ENCODE results near the gene SLC35B4.

Gene SLC35B4, protein sequence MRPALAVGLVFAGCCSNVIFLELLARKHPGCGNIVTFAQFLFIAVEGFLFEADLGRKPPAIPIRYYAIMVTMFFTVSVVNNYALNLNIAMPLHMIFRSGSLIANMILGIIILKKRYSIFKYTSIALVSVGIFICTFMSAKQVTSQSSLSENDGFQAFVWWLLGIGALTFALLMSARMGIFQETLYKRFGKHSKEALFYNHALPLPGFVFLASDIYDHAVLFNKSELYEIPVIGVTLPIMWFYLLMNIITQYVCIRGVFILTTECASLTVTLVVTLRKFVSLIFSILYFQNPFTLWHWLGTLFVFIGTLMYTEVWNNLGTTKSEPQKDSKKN

DNA sequence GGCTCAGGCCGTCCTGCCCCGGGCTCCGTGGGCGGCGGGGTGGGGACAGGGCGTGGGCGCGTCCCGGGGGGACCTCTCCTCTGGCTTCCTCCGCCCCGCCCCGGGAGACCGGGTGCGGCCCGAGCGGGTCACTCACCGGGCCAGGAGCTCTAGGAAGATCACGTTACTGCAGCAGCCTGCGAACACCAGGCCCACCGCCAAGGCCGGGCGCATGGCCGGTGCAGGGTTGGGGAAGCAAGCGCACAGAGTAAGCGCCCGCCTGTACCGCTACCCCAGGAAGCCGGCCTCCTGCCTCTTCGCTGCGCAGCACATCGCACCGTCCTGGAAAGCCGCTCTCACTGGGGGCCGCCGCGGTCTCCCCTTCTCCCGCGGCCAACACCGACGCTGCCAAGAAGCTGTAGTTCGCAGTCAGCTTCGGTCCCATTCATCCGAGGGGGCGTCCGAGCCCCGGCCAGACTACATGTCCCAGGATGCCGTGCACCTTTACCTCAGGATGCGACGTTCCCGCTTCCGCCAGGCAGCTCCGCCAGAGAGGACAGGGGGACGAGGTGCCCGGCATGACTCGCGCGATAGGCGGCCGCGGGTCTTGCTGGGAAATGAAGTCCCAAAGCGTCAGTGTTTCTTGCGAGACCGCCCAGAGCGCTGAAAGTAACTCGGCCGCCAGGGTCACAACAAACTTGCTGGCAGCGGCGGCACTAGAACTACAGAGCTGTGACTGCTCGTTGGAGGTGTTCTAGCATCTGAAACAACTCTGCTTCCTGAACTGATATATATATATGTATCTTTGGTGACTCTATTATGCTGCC lies at the start of gene SLC35B4:
Gene SLC35B4 (minus strand): TSS at position 392 of the 806 bp plus-strand sequence. CDS start 179 bp downstream, at position 213.
- peak; percentile 97 for DNase-seq (ENCODE audit: low spot score)

DNA sequence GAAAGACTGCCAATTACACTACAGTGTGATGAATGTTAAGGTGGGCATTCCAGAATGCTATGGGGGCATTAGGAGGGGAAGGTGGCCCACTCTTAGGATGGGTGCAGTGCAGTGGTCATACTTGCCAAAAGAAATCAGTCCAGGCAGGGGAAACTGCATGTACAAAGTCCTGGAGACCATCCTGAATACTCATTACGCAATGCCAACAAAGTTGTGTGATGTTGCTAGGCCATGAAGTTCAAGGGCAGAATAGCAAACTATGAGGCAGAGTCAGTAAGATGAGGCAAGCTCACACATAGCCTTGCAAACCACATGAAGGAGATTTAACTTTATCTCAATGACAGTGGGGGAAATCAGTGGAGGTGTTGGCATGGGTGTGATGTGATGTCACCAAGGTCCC lies 49.8 kb upstream of the SLC35B4 start:
- no peak for DNase-seq (ENCODE audit: low spot score)

DNA sequence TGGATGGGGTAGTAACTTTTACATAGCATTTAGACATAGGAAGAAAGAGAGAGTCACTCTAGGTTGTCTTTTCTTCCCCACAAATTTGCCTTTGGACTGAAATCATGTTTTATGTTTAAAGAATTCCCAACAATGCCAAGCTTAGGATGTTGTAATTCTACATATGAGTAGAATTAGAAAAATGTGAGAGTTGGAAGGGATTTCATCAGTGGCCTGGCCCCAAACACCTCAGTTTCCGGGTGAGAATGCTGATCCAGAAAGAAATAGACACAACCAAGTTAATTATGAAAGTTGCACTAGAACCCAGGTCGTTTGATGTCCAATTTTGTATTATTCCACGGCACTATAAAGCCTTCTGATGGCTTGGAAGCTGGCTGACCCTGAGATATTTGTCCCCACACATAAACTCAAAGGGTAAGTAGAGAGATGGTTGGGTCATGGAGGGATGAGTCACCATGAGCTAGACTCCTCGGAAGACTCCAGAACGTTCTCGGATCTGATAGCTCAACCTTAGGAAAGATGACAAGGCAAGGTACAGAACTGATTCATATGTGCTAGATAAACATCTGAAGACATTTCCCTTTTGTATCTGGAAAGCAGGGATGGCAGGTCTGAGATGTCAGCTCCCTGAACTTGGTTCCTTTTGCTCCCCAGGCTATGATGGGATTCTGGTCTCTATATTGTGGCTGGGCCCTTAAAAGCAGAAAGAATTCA lies 48.8 kb upstream of the SLC35B4 start:
- DNase-seq (ENCODE audit: low spot score), result peak; percentile 61

DNA sequence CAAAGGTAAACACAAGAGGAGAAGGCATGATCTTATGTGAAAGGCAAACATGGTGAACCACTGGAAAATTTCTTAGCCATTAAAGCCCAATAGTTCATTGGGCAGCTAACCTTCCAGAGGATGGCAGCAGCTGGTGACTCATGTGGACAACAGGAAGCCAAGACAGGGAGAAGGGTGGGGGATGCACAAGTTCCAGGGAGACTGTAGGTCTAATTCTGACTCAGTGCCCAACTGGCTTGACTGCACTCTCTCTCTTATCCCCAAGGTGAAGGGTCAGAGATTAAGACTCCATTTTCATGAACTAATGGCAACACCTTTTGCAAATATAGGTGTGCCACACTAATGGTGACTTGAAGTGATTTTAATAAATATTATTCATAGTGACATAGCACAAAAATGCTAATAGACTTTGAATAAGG lies 47.9 kb upstream of the SLC35B4 start:
- peak; percentile 65 for DNase-seq (ENCODE audit: low spot score)

DNA sequence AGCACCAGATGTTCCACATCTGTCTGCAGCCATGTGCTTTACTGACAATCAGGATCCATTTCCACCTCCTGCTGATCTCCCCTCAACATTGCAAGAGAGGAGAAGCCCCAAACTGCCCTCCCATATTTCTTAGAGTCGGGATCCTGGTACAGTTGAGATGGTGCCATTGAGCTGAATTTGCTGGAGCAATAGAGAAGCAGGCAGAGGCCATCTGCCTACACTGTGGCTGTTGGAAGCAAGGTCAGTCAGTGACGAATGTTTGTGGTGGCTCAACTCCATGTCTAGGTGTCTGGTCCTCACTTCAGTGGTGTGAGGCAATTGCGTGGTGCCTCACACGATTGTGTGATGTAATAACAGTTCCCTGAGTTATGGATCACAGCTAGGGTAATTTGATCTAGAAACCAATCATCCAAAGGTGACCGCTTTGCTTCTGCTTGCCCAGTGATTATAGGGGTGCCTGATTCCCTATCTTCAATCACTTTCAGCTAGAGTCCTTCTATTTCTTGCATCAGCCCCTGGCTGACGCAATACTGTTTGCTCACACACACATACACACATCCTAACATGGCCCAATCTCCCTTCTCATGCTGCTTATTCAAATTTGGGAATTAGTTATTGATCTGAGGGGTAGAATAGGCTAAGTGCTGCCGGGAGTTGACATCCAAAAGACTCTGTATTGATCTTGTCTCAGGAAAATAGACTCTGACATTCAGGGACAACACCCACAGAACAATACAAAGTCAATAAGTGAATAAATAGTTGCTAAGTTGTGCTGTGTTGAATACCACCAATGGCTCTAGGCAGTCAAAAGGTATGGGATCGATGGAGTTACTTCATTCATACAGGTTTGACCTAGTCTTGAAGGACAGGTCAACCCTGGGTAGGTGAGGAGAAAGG lies 46.1 kb upstream of the SLC35B4 start:
- peak; percentile 21 for DNase-seq (ENCODE audit: low spot score)

DNA sequence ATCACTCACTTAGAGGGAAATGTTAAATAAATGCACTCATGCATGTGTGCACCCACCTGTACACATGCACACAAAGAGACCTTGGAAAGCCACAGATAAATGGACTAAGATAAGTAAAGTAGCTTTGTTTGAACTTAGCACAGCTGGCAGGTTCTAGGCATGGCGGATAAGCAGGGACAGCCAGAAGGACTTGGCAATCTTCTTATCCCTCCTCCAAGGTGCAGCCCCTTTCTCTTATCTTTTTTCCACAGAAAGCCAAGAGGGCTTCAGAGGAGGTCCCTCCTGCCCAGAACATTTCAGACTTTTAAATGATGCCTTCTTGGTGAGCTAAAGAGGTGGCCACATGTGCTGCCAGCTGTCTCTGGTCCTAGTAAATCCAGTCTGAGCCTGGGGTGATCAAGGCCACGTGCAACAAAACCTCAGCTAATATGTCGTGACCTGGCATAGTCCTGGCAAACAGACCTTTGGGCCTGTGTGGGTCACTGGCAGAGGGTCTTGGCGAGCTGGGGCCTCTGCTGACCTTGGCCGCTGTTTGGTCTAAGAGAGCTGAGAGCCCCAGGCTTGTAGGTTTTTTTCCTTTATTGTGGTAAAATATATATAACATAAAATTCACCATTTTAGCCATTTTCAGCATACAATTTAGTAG lies 43.2 kb upstream of the SLC35B4 start:
- no peak for DNase-seq (ENCODE audit: low spot score)

DNA sequence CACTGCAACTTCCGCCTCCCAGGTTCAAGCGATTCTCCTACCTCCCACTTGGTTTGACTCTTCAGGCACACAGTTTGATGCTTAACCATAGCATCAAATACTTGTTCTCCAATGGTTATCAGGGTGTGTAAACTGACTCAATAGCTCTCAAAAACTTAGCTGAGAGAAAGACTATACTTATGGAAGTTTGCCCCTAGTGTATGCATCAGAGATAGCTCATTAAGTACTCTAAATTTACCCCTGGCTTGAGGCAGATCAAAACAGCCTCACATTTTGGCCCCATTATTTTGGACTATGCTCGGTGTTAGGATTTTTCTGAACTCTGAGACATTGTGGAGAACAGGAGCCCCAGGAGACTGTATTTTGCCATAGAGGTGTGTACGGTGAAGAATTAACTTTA lies 40.8 kb upstream of the SLC35B4 start:
- no peak for DNase-seq (ENCODE audit: low spot score)

DNA sequence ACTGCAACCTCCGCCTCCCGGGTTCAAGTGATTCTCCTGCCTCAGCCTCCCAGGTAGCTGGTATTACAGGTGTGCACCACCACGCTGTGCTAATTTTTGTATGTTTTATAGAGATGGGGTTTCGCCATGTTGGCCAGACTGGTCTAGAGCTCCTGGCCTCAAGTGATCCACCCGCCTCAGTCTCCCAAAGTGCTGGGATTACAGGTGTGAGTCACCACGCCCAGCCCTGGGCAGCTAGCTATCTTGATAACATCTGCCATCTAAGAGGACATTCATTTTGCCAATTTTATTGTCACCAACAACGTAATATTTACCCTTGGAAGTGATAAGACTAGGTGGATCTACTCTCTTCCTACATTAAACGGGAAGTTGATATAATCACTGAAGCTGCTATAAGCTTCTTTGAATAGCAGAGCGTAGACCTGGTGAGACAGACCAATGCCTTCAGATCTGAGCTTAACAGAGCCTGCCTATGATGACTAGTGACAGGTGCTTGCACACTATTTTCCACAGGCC lies 39.7 kb upstream of the SLC35B4 start:
- DNase-seq (ENCODE audit: low spot score), result no peak

DNA sequence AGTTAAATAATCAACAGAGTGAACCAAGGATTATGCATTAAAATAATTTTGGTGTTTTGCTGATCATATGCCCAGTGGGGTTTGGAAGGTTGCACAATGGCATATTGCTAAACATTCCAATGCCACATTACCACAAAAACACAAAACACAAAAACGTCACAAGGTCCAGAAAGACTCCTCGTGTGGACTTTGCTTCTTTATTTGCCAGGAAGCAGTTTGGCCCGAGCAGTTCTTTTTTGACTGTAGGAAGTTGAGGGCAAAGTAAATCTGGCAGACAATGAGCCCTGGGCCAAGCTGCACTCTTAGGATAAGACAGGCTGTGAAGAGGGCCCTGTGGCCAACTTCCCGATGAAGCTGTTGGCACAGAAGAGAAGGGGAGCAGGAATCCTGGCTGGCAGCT lies 39.2 kb upstream of the SLC35B4 start:
- peak; percentile 42 for DNase-seq (ENCODE audit: low spot score)

DNA sequence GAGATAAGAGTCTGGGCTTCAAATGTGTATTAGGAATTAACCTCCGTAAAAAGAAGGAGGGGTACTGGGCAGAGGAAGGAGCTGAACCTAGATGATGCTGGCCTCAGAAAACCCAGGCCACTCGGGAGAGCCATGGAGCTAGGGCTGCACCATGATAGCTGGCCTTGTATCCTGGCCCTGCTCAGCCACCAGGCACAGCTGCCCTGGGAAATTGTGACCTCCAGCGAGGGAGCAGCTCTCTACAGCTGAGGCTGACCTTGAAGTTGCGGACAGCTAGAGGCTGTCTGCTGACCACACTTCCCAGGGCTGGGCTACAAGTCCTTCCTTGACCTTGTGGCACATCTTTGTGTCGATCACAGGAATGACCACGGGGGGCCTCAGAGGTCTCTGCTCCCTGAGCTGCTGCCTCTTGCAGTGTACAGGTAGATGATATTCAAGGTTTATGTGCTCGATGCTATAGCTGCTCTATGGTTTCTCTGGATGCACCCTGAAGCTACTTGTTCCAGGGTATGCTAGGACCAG lies 38.3 kb upstream of the SLC35B4 start:
- no peak for DNase-seq (ENCODE audit: low spot score)

DNA sequence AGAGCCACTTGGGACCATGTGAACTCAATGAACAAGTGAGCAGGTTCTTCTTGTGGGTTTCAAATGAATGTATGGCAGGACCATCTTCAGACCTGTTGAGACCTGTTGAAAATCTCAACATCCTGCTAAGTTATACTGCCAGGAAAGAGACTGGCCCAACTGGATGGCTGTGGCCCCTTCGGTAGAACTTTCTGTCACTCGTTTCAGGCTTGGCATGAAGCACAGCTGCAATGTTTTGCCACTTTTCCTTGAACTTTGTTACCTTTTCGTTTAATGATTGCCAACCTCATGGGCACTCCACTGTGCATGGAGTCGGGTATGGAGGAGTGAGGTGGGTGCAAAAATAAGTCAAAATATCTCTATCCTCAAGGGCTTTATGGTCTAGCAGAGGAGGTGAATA lies 36.7 kb upstream of the SLC35B4 start:
- DNase-seq (ENCODE audit: low spot score), result no peak

DNA sequence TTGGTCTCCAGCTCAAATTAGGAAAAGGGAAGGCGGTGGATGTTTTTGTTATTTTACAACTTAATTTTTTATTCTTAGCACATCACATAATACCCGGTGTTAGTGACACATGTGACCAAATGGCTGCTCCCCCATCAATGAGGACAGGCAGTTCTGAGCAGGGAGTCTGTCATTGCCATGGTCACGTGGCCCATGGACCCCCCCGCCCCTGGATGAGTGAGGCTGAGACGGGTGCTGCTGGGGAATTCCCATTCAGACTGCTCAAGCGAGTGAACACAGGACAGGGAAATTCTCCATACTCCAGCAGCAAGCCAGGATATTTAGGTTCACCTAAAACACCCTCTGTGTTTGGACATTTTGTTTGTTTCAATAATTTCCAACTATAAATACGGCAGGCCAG lies 34.7 kb upstream of the SLC35B4 start:
- no peak for DNase-seq (ENCODE audit: low spot score)

DNA sequence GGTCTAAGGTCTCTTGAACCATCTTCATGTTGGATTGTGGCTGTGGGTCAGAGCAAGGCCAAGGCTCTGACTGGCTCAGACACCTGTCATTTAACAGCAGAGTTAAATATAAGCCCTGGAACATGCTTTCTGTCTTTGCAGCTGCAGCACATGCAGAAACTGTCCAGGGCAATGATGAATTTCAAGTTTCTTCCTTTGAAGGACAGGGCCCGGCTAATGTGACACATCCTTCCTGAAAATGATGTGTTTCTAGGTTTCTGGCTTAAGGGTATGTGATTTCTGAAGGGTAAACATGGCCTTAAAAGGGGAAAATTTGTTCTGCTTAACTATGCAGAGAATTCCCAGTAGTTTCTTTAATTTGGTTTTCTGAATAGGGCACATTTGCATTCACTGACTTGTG lies 34.0 kb upstream of the SLC35B4 start:
- DNase-seq (ENCODE audit: low spot score), result no peak

DNA sequence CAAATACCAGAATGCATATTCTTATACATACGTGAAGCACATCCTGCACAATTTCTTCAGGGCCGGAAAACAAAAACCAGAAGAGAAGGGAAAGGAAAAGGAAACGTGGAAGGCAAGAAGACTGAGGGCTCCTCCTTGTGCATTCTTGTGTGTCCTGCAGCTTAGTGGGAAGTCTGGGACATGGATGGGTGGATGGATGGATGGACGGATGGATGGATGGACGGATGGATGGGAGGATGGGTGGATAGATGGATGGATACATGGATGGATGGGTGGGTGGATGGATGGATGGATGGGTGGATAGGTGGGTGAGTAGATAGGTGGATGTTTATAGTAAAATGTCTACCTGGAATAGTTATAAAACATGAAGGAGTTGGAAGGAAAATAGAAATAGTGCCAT lies 30.8 kb upstream of the SLC35B4 start:
- DNase-seq (ENCODE audit: low spot score), result no peak

DNA sequence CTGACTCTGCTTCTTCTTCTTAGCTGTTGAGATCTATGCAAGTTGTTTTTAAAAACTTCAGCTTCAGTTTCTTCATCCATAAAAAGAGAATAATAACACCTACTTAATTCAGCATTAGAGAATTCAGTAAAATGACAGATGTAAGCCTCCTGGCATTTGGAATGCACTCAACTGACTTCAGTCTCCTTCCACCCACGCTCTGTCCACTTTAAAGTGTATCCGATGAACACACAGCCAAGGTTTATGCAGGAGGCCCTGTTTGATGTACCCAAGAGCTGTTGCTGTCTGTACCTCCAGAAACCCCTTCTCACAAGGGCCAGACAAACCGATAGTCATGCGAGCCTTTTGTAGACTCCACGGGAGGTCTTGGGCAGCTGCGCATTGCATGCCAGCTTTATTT lies 27.1 kb upstream of the SLC35B4 start:
- no peak for DNase-seq (ENCODE audit: low spot score)

DNA sequence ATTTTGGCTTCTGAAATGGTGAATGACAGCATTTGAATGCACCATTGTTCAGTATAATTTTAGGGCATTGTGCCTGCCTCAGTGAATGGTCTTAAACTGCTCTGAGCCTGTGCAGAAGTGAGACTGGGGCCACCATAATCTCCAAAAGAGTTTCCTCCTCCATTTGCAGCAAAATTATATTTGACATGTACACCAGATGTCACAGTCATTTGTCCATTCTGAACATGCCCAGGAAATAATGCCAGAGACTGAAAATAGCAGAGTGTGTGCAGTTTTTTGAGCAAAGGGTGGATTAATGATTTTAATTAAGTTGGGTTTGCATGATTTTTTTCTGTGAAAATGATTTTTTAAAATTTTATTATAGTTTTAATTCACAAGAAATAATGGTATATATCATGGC lies 26.4 kb upstream of the SLC35B4 start:
- DNase-seq (ENCODE audit: low spot score), result no peak

DNA sequence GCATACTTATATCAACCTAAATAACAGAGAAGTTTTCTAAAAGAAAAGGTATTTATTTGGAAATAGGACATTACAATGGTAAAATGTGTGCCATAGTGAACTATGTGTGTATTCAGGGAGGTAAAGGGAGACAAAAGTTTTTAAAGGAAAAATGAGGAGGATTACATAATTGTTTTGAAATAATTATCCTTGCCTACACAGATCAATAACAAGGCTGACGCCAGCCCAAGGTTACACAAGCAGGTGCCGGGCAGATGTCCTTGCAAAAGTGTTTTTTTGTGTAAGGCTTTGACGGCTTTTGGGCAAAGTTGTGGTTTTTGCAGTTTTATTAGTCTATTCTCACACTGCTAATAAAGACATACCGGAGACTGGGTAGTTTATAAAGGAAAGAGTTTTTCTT lies 22.7 kb upstream of the SLC35B4 start:
- no peak for DNase-seq (ENCODE audit: low spot score)

DNA sequence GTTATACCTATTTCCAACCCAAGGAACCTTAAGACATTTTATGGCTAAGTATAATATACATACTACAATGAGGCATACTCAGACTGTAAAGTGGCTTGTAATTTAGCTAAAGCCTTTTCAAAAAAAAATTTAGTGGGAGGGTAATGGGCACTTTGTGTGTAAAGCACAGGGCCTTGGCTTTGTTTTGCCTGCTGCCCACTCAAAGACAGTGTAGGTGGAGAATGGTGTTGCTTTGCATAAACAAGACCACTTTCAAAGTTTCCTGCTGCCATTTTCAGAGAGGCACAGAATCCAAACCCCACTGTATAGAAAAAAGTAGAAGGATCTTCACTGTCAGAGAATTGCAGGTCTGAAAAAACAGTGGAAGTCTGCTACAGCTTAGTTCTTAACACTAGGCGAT lies 21.2 kb upstream of the SLC35B4 start:
- no peak for DNase-seq (ENCODE audit: low spot score)

DNA sequence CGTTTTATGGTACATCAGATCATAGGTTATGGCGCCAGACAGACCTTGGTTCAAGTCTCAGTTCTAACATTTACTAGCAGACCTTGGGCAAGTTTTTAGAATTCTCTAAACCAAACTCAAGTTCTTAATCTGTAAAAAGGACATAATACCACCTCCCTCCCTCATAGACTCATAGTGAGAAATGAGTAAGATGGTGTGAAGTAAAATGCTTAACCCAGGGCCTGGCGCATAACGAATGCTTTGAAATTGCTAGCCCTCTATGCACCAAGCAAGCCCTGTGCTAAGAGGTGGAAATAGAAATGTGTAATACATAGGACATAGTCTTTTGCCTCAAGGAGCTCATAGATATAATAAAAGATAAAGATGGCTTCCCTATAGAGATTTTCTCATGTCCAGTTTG lies 17.7 kb upstream of the SLC35B4 start:
- no peak for DNase-seq (ENCODE audit: low spot score)

DNA sequence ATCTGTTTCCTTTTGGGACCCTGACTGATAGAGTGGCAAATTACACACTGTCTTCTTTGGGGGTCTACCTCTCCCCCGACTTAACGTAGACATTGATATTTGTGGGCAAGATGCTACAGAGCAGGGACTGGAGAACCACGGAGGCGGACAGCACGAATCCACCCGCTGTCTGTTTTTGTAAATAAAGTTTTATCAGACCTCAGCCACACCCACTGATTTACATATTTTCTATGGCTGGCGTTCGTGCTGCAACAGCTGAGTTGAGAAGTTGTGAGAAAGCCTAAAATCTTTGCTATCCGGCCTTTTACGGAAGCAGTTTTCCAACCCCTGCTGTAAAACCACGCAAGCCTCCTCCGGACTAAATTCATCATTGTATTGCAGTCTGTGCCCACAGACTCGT lies 17.2 kb upstream of the SLC35B4 start:
- no peak for DNase-seq (ENCODE audit: low spot score)

DNA sequence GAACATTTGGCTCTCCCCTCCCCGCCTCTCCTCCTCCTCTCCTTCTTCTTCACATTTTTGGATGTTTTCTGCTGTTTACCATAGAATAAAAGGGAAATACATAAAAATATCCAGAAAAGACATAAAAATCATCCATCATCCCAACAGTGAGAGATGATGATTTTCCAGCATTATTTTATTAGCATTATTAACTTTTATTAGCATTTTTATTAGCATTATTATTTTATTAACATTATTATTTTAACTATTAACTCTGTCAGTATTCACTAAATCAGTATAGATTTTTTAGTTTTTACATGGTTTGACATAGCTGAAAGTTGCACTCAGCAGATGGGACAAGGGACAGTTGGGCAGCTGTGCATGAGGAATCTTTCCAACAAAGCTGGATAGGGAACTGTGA lies 16.2 kb upstream of the SLC35B4 start:
- DNase-seq (ENCODE audit: low spot score), result no peak
